Amniotic stem cell (primary cell): Measurements from ENCODE around the gene CALHM3.
"Not testable (repeated sequence)": the region's sequence is repeated elsewhere in the genome, so short reads cannot be mapped to it uniquely, and the experiment has no call there.

Experiments used
- DNase-seq: peaks from one replicate; lab custom pipeline; 2025; lab: John Stamatoyannopoulos, UW

The CALHM3 gene, protein sequence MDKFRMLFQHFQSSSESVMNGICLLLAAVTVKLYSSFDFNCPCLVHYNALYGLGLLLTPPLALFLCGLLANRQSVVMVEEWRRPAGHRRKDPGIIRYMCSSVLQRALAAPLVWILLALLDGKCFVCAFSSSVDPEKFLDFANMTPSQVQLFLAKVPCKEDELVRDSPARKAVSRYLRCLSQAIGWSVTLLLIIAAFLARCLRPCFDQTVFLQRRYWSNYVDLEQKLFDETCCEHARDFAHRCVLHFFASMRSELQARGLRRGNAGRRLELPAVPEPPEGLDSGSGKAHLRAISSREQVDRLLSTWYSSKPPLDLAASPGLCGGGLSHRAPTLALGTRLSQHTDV

DNA sequence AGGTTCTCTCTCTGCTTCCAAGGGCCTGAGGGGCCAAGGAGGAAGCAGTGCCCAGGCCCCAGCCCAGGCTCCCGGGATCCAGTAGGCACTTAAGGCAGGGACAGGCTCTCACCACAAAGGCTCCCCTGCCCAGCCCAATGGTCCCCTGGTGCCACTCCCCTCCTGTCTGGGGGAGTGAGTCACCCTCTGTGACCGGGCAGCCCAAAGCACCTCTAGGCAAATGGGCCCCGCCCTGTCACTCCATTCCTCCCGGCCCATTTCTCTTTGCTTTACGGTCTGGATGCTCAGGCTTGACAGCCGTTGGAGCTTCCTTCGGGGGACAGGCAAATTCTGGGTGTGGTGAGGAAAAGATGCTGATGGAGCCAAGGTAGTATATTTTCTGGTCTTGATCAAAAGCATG is at the start of gene CALHM3:
TSS of gene CALHM3 (minus strand) at position 106 of the 400 bp plus-strand sequence. CDS start 208 bp downstream, outside the sequence.
- no peak for DNase-seq

DNA sequence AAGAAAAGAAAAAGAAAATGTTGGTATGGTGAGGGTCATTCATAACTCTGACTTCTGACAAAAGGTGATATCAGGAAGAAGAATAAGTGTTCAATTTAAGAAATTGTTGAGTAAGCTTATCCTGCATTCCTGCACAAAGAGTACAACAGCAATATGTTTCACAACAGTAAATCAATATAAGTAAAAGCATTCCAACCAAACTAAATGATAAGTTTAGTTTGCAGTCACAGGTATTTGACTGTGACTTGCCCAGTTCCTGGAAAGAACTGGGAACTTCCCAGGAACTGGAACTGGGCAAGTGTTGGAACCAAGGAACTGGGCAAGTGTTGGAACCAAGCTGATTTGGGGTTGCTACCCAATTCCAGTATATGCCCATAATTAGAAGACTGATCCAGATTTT is 49.5 kb upstream of the CALHM3 start:
- DNase-seq: no peak

DNA sequence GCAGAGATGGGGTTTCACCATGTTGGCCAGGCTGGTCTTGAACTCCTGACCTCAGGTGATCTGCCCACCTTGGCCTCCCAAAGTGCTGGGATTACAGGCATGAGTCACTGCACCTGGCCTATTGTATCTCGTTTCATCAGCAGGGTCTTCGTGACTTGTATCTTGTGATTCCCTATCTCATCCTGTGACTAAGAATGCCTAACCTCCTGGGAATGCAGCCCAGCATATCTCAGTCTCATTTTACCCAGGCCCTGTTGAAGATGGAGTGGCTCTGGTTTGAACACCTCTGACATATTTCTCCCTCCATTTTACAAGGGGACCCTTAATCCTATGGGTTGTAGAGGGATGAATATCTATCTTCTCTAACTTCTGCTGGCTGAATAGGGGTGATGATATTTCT is 48.4 kb upstream of the CALHM3 start:
- not testable (repeated sequence) for DNase-seq

DNA sequence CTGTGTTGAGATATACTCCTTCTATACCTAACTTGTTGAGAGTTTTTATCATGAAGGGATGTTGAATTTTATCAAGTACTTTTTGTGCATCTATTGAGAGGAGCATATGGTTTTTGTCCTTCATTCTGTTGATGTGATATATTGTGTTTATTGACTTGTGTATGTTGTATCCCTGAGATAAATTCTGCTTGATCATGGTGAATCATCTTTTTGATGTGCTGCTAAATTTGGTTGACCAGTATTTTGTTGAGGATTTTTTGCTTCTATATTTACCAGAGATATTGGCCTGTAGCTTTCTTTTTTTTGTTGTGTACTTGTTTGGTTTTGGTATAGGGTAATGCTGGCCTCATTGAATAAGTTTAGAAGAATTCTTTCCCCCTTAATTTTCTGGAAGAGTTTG is 46.9 kb upstream of the CALHM3 start:
- no peak for DNase-seq

DNA sequence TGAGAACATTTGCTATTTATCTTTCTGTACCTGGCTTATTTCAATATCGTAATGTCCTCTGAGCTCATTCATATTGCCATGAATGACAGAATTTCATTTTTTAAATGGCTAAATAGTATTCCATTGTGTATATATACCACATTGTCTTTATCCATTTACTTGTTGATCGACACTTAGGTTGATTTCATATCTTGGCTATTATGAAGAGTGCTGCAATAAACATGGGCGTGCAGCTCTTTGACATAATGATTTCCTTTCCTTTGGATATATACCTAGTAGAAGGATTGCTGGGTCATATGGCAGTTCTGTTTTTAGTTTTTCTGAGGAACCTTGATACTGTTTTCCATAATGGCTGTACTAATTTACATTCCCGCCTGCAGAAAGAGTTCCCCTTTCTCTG is 44.6 kb upstream of the CALHM3 start:
- DNase-seq: no peak

DNA sequence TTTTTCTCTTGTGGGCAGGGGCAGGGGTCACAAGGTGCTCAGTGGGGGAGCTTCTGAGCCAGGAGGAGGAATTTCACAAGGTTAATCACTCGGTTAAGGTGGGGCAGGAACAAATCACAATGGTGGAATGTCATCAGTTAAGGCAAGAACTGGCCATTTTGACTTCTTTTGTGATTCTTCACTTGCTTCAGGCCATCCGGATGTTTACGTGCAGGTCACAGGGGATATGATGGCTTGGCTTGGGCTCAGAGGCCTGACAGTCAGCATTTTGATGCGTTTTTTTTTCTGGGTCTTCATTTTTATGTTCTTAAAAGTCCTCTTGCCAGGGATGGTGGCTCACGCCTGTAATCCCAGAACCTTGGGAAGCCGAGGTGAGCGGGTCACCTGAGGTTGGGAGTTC is 43.0 kb upstream of the CALHM3 start:
- DNase-seq: not testable (repeated sequence)

DNA sequence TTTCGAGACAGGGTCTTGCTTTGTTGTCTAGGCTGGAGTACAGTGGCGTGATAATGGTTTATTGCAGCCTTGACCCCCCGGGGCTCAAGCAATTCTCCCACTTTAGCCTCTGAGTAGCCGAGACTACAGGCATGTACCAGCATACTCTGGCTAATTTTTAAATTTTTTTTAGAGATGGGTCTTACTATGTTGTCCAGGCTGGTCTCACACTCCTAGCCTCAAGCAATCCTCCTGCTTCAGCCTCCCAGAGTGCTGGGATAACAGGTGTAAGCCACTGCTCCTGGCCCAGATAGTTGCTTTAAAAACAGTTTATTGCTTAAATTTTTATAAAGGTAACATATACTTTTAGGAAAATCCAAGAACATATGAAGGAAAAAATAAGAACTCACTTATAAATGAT is 40.8 kb upstream of the CALHM3 start:
- no peak for DNase-seq

DNA sequence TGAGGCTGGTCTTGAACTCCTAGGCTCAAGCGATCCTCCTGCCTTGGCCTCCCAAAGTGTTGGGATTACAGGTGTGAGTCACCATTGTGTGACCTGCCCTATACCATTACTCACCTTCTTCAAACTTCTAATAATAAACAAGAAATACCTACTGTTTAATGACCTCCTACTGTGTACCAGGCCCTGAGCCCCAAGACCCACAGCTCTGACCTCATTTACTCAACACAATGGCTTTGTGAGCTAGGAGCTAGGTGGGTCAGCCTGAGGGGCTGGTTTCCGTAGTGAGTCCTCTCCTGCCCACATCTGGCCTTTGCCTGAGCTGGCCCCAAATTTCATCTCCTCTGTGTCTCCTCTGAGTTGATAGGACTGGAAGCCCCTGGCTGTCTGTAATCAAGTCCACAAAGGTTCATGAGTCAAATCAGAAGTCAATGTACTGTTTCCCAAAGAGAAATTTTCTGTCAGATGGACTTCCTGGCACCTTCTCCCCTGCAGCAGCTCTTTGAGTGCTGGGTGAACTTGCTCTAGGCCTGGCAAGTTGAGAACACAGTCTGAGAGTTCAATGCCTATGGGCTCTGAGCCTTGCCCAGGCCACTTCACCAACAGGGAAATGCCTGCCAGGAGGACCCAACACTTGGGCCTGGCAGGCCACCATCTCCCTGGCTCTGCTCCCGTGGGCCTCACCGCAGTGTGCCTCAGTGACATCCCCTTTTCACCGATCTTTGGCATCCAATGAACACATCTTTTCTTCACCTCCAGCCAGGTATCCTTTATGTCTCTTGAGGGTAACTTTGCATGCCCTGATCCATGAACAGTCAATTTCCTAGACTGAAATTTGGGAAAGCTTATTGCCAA is 38.4 kb upstream of the CALHM3 start:
- no peak for DNase-seq

DNA sequence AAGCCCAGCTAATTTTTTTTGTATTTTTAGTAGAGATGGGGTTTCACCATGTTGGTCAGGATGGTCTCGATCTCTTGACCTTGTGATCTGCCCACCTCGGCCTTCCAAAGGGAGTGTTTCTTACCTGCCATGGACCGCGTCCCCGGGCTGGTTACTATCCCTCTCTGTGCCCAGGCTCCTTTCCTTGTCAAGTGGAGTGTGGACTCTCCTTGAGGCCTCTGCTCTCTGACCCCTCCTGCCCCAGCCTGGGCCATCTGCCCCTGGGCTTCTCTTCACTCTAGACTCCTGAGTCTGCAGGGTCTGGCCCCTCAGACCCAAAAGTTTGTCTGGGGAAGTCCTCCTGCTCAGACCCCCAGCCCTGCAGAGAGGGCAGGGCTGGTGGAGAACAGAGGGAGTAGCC is 35.2 kb upstream of the CALHM3 start:
- no peak for DNase-seq

DNA sequence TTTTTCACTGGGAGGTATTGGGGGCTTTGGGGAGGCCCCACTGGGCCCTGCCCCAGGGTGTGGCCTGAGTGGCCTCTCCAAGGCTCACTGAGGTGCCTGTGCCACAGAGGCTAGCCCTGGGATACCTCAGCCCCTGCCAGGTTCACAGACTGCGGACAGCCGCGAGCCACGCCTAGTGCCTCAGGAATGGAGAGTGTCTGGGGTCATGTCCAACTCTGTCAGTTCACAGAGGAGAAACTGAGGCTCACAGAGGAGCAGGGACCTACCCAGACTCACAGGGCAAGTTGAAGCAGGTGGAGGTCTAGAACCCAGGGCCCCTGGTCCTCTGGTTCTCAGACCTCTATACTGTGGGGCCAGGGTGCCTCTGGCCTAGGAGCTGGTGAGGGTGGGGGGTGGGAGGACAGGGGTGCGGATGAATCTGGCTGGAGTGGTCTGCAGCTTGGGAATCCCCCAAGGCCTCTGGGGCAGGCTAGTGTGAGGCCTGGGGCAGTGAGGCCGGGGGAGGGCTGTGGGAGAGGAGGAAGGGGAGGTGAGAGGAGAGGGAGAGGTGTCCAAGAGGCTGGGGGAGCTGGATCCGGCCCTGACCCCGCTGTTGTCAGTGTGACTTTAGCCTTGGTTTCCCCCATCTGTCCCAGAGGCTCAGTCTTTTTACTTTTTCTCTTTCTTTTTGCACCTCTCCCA is 34.5 kb upstream of the CALHM3 start:
- no peak for DNase-seq

DNA sequence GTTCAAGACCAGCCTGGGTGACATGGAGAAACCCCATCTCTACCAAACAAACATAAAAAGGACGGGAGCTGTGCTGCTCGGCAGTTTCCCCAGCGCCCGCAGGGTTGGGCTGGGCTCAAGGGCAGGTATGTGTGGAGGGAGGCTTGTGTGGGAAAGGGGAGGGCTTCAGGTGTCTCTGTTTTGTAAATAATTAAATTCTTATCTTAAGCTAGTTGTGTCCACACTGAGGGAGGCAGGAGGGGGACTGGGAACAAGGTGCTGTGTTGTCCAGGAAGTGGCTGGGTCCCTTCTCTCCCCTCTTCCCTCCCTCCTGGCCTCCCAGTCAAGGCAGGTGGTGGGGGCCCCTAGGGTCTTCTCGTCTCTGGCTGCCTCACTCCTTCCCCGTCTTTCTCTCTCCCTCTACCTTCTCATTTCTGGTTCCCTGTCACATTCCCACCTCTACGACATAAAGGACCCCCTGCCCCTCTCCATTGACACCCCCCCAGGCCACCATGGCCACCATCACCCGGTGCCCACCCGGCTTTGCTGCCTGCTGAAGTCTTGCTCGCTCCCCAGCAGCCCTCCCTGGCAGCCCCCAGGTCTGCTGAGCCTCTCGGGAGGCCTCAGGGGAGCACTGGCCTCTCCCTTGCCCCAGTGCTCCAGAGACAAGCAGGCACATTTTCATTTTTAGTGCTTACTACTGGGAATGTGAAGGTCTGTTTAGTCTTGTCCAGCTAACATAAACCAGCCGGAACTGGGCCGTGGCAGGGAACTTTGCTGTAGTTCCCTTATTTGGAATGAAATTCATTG is 33.7 kb upstream of the CALHM3 start:
- DNase-seq: no peak

DNA sequence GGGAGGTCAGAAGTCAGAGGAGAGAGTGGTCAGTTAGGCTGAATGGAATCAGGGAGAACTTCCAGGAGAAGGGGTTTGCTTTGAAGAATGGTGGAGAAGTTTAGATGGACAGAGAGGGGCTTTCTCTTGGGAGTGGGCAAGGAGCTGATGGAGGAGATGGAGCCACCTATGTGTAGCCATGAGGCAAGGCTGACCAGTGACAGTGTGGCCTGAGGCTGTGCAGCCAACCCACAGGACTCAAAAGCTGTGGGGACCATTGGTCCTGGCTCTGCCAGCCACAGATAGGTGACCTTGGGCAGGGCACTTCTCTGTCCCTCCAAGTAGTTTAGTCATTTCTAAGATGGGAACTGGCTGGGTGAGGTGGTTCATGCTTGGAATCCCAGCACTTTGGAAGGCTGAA is 33.1 kb upstream of the CALHM3 start:
- DNase-seq: no peak

DNA sequence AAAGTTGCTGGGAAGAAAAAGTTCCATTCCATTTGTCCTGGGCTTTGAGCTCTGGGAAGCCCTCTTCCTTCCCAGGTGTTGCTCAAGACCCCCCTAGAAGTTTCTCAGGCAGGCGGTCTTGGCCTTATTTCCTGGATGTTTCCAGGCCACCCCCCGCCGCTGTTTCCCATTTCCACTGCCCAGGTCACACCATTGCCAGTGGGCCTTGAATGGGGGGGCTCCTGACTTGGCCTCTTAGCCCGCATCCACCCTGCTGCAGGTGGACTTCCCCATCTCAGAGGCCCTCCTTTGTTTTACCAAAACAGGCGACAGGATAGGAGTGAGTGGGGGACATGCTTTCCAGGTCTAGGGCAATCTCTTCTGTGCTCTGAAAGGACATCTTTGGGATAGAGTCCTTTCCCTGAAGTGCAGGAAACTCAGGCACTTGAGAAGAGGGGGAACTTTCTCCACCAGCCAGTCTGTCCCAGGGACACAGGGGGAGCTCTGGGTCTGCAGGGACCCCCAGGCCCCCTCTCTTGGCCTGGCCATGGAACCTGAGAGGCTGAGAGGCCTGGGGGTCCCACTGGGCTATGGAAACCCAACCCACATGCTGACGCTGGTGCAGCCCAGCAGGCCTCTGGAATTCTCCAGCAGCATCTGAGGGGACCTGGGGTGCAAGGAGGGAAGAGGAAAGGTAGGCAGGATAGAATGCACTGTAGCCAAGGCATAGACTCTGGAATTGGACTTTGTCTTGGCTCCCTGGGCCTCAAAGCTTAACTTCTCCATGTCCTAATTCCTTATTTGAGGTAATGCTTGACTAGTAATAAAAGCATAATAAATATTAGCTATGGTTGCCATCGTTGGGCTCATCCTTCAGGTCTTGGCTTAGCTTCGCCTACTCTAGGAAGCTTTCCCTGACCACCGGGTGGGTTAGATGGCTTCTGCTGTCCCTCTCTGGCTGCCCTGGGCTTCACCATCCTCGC is 32.0 kb upstream of the CALHM3 start:
- no peak for DNase-seq

DNA sequence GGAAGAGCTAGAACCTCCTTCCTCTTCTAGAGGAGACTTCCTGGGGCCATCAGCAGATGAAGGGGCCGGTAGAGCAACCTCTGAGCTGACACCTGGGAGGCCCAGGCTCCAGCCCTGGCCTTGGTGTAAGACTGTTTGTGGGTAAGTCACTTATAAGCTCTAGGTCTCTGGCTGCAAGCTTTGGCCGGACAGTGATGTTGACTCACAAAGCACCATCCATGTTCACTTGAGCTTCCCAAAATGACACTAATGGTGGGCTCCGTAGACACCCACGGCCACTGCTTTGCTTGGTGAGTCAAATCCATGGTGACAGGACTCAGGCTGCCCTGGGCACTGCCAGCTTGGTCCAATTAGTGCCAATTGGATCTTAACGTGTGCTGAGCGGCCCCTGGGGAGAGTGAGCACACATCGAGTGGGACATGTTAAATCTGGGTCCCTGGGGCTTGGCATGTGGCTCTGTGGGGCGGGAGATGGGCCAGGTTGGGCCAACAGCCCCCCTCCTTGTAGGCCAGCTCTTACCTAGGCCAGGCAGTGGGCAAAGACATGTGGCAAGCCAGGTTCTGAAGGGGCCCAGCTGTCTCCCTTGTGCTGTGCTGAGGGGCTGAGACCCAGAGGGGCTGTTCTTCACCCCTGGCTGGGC is 31.1 kb upstream of the CALHM3 start:
- no peak for DNase-seq

DNA sequence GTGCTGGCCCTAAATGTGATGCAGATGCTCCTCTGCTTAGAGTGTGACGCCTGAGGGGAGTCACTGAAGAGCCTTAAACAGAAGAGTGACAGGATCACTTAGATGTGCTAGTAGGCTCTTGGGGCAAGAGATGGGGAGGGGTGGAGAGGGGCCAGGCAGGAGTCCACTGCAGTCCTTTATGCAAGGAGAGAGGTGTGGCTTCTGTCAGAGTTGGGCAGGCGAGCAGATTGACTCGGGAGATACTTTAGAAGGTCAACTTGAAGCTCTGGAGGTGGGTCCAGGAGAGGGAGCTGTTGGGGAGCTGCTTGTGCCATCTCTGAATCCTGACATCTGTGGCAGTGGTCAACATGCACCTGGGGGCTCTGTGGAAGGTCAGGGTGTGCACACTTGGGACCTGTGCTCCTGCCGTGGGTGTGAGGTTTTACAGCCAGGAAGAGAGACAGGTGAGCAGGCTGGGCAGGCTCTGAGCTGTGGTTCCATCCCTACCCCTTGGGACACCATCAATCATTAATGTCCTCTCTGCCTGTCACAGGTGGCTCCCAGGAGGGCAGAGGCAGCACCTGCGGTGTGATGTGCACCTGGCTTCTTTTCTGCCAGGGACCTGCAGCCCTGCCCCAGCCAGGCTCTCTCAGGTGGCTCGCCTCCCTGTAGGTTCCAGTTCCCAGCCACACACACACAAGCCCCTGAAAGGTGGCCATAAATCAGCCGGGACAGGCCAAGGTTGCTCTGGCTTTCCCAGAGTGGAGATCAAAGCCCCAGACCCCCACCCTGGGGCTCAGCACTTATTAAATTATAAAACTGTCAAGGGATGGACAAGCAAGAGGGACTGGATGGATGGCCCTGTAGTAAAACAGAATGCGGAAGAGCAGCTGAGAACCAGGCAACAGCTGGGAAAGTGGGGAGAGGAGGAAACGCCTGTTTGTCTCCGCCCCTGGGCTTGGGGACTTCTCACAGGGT is 28.5 kb upstream of the CALHM3 start:
- DNase-seq: no peak

DNA sequence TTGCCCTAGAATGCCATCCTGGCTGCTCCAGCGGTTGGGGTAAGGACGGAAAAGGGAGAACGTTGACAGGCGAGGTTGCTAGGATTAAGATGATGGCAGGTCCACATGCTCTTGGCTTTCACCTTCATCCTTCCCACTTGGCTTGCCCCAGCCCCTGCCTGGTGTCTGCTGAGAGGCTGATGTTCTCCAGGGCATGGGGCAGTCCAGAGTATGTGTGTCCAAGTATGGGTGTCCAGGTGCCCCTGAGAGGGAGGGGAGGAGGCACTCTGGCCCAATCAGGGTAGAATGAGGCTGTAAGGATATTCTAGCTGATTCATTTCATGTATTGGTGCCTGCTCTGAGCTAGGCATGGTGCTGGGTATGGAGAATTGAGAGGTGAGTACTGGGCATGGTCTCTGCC is 27.0 kb upstream of the CALHM3 start:
- no peak for DNase-seq

DNA sequence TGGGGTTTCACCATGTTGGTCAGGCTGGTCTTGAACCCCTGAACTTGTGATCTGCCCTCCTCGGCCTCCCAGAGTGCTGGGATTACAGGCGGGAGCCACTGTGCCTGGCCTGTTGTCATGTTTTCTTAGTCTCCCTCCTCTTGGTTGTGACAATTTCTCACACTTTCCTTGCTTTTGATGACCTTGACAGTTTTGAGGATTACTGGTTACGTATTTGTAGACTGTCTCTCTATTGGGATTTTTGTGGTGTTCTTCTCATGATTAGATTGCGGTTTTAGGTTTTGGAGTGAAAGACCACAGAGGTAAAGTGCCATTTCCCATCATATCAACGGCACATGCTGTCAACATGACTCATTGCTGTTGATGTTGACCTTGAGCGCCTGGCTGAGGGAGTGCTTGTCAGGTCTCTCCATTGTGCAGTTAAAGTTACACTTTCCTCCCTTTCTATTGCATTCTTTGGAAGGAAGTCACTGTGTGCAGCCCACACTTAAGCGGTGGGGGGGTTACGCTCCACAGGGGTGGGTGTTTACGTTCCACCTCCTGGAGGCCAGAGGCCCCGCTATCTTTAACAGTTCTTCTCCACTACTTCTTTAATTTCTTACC is 25.2 kb upstream of the CALHM3 start:
- peak; percentile 24 for DNase-seq

DNA sequence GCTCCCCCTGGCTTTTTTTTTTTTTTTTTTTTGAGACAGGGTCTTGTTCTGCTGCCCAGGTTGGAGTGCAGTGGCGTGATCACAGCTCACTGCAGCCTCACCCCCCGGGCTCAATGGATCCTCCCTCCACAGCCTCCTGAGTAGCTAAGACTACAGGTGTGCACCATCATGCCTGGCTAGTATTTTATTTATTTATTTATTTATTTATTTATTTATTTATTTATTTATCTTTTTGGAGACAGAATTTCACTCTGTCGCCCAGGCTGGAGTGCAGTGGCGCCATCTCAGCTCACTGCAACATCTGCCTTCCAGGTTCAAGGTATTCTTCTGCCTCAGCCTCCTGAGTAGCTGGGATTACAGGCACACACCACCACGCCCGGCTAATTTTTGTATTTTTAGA is 24.7 kb upstream of the CALHM3 start:
- not testable (repeated sequence) for DNase-seq
